Mucosa of gallbladder (tissue), 1 donor: ENCODE measurements around the gene NOXO1. TPM values are rescaled to one million over a fixed set of nuclear protein-coding genes. Genes with fewer than 3 reads are reported as not detected.

ENCODE experiments used
- DNase-seq: peaks from one replicate; pipeline ENCODE4 v3.0.0-alpha.2; 2020; ENCODE audit warnings: low spot score
- total RNA-seq: library from RNA; stranded (reverse); gene quantifications from one replicate; pipeline ENCODE4 v1.2.1, GENCODE V29; 2021
- donor health status: DM: no; HTN: no; CAD: no.

NOXO1 gene, protein sequence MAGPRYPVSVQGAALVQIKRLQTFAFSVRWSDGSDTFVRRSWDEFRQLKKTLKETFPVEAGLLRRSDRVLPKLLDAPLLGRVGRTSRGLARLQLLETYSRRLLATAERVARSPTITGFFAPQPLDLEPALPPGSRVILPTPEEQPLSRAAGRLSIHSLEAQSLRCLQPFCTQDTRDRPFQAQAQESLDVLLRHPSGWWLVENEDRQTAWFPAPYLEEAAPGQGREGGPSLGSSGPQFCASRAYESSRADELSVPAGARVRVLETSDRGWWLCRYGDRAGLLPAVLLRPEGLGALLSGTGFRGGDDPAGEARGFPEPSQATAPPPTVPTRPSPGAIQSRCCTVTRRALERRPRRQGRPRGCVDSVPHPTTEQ
- total RNA-seq, result 2.7 TPM

DNA sequence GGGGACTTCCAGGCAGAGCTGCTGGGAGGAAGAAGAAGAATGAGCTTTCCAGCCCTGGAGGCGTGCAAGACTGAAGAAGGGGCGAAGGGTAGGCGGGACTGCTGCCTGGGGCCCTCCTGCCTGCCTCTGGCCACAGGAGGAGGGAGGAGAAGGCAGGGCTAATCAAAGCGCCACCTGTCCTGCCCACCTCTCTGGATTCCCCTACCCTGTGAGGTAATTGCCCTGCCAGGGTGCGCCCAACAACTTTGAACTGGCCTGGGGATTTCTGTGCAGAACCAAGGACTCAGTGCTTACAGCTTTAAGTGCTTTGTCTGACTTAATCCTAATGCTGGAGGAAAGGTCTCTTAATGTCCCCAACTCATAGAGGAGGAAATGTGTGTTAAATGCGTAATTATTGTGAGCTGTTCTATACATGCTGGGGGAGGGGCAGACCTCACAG lies at the start of gene NOXO1:
NOXO1 (minus strand) TSS at position 72 of the 439 bp plus-strand sequence. CDS start 290 bp downstream, outside the sequence.
- no peak for DNase-seq

DNA sequence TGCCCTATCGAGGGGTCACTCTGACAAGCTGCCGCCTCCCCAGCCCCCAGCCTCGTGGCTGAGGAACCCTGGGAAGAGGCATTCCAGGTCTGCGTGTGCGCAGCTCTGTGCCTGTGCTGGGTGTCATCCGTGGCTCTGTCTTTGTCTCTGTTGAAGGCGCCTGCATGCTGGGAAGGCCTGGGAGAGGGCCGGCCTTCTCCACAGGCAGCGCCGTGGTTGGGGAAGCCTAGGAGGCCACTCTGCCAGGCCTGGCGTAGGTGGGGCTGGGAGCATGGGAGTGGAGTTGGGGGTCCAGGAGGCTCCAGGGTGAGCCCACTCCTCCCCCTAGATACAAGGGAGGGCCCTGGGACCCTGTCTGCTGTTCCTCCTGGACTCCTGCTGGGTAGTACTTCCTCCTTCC lies 48.8 kb upstream of the NOXO1 start:
- DNase-seq, result no peak

DNA sequence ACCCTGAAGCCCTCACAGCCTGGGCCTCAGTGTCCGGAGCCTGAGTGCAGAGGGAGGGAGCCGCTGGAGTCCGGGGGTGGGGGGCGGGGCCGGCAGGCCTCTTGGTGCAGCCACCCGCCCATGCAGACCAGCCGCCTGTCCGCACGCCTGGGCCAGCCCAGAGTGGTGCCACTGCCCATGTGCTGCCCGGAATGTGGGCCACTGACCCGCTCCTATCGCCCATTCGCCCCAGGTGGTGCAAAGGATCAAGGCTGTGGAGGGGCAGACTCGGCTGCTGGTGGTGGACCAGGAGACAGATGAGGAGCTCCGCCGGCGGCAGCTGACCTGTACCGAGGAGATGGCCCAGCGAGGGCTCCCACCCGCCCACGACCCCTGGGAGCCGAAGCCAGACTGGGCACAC lies 48.1 kb upstream of the NOXO1 start:
- no peak for DNase-seq

DNA sequence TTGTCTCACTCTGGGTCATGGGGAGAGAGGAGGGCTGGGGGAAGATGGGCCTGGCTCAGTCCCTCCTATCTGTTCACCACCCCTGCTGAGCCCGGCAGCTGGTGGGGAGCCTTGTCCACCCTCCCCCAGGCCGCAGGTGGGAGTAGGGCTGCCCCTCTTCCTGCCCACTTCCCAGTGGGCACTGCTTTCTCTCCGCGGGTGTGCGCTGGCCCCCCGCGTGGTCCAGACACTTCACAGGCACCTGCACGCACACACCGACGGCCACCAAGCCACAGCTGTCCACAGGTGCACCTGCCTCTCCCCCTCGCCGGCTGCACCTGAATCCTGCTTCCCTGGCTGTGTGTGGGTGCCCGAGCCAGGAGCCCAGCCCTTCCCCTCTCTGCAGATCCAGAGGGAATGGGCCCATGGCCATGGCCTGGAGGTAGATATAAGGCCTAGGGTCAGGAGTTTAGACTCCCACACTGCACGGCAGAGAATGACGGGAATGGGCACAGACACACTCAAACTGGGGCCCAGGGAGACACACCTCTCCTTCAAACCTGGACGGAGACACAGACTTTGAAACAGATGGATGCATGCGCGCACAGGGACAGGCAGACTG lies 47.5 kb upstream of the NOXO1 start:
- DNase-seq, result no peak

DNA sequence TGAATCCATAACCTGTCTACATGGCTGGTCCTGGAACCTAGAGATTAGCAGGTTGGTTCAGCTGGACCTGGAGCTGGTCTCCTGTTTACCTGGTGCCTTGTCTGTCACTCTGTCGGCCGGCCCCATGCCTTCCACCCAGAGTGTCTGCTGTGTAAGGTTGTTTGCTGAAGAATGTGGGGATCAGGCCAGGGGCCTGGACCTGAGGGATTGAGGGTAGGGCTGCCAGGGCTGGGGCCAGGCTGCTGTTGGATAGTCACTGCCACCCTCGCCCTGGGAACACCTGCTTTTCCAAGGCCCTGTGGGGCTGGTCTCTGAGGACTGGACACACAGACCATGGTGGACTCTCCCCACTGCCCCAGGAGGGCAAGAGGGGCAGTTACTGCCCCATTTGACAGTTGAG lies 46.9 kb upstream of the NOXO1 start:
- DNase-seq, result no peak

DNA sequence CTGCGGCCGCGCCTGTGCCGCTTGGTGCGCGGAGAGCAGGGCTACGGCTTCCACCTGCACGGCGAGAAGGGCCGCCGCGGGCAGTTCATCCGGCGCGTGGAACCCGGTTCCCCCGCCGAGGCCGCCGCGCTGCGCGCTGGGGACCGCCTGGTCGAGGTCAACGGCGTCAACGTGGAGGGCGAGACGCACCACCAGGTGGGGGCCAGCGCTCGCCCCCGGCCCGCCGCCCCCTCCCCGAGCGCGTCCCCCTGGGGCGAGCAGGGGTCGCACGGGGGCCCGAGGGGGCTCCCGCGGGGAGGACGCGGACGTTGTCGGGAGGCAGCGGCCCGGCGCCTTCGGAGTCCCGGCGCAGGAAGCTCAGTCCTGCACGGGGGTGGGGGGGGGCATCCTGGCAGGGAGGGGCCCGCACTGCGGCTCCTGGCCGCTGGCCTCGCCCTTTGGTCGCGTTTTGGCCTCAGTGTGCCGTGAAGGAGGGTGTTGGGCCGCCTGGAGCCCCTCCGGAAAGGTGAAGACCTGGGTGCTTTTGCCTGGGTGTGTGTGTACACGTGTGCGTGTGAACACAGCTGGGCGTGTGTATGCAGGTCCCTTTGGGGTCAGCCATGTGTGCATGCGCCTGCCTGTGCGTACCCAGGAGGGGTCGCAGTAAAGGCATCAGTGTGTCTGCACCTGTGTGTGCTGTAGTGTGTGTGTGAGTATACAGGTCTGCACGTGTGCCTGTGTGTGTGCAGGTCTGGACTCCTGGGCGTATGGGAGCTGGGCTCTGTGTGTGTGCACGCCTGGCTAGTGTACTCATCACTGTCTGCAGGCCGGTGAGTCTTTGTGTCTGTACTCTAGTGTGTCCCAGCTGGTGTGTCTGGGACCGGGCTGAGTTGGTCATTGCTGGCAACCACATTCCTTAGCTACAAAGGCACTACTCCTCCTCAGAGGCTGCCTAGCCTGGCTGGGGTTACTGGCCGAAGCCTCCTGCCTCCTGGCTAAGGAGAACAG lies 46.0 kb upstream of the NOXO1 start:
- DNase-seq, result no peak

DNA sequence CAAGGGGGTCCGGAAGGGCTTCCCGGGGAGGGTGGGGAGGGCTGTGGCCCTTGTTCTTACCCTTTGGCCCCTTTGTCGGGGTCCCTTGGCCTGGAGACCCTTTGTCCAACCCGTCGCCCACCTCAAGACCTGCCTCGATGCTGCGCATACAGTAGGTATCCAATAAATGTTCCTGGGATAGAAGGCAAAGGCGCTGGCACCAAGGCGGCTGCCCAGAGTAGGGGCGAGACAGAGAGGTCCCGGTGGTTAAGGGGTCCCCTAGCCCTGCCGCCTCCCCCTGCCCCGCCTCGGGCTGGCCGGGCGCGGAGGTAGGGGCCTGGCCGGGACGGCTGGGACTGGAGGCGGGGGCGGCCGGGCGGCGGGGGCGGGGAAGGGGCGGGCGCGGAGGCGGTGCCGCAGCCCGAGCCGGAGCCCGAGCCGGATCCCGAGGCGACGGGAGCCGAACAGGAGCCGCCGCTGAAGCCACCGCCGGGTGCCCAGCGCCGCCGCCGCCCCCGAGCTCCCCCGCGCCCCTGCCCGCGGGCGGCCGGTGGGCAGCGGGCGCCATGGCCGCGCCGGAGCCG lies 45.3 kb upstream of the NOXO1 start, which contains the start of gene NHERF2:
NHERF2 (plus strand) TSS at position 442 of the 563 bp plus-strand sequence; CDS start at position 546, 104 bp downstream.
- no peak for DNase-seq

DNA sequence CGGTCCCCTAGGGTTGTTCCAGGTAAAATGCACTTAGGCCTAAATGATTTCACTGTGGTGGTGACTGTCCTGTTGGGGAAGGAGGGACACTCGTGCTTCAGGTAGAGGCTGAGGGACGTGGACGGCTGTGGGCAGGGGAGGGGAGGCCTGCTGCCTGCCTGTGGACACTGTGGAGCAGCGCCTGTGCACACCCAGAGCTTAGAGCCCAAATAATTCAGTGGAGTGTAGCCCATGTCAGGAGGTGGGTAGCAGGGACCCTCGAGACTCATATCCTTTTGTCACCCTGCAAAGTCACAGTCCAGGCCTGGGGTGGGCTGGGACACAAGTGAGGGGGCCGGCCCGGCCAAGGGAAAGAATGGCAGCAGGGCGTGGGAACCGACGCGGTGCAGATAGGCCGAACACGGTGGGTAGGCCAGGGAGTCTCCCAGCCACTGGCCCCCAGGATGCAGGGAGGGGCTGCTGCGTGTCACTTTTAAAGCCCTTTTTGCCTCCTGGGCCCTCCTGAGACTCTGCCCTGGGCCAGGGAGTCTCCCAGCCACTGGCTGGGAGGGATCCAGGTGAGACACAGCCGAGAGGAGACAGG lies 44.7 kb upstream of the NOXO1 start:
- no peak for DNase-seq

DNA sequence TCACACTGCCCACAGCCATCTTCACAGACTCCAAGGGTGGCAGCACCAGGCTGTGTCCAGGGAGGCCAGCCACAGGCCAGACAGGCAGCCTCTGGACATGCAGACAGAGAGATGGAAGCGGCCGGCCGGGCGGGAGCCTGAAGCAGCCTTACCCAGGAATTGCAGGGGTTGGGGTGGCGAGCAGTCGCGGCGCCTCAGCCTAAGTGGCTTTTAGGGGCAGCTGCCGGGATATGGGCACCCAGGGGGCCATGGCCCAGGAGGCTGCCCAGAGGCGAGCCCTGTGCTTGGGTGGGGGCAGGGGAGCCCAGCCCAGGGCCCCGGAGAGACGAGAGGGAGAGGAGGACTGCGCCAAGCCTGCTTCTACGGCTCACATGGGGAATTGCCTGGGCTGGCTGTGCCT lies 44.0 kb upstream of the NOXO1 start:
- DNase-seq, result no peak

DNA sequence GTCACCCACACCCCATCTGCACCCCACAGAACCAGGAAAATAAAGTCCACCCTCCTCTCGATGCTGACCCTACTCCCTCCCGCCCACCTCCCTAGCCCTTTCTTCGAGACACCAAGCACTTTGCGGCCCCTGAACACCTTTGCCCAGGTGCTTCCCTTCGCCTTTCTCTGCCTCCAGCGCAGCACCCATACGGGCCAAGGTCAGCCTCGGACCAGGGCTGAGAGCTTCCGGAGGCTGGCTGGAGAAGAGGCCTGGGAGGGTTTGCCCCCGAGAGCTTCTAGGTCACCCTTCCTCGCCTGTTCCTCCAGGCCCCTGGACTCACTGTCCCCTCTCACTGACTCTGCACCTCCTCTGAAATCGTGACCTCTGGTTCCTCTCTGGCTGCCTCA lies 42.8 kb upstream of the NOXO1 start:
- DNase-seq, result no peak

DNA sequence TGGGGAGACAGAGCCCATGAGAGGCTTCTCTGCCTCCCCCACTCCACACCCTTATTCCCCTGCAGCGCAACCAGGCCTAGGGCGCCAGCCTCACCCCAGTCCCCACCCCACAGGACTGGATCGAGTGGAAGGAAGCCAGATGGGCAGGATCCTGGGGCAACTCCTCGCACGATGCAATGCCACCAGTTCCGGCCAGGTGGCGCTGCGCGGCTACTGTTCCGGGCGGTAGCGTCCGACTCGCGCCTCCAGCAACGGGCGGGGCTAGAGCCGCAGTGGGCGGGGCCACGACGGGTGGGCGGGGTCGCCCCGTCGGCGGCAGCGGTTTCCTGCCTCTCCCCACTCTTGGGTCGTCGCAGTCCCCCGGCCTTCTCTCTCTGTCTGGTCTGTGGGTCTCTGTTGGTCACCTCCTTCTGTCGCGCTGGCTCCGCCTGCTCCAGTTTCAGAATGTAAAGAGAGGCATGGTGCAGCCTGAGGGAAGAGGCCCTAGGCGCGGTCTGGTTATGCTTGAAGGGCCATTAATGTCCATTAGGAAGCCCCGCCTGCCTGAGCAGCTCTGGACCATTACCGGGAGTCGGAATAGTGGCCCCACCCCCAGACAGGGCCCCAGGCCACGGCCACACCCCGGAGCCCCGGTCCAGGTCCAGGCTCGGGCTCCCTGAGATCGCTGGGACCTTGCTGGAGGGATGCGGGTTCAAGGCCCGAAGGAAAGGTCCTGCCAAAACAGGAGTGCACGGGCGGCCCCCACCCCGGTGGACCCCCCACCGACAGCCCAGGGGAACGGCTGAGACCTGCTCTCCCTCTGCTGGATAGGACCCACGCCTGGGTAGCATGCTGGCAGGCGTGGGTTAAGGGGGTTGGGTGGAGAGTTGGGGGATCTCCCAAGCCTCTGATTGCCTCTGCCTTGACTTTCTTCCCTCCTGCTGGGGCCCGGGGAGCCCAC lies 42.1 kb upstream of the NOXO1 start:
- DNase-seq, result peak; percentile 96

DNA sequence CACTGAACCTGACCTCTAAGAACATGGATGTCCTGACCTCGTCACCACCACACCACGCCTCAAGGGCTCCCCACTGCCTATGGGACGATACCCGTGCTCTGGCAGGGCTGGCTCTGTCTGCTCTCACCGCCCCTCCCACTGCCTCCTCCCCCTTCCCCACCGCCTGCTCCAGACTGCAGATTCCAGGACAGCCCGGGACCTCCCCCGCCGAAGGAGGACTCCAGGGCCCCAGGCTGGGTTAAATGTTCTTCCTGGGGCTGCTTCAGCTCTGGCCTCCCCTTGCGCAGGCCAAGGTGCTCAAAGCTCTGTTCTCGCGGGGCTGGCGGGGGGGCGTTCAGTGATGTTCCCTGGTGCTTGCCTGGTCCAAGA lies 41.4 kb upstream of the NOXO1 start:
- DNase-seq, result no peak

DNA sequence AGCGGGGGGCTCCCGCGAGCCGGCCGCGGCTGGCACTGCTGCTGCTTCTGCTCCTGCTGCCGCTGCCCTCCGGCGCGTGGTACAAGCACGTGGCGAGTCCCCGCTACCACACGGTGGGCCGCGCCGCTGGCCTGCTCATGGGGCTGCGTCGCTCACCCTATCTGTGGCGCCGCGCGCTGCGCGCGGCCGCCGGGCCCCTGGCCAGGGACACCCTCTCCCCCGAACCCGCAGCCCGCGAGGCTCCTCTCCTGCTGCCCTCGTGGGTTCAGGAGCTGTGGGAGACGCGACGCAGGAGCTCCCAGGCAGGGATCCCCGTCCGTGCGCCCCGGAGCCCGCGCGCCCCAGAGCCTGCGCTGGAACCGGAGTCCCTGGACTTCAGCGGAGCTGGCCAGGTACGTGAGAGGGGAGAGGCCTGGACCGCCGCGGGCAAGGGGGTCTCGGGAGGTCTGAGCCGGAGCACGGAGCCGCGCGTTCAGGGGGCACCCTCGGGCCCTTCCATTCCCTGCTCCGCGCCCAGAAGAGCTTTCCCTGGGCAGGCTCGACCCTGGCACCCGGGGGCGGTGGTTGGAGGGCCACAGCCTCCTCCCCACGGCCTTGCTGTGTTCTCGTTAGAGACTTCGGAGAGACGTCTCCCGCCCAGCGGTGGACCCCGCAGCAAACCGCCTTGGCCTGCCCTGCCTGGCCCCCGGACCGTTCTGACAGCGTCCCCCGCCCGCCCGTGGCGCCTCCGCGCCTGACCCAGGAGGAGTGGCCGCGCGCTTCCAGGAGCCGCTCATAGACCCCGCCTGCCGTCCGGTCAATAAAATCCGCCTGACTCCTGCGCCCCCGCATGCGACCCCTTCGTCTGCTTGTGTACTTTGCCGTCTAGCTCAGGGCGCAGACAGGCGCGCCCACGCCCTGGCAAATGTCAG lies 38.9 kb upstream of the NOXO1 start:
- DNase-seq, result no peak

DNA sequence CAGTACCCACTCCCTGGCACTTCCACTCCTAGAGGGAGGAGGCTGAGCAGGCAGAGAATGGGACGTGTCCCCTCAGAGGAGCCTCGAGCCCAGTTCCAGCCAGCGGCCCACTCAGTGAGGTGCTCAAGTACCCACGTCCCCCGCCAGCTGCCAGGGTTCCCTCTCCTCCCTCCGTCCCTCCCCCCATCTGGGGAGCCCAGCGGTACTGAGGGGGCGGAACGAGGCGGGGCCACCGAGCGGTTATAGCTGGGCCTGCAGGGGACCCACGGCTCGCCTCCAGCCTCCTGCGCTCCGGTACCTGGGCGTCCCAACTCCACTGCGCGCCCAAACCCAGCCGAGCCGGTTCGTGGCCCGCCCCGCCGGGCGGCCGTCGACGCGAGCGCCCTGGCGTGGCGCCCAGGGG lies 38.2 kb upstream of the NOXO1 start, which contains the start of gene NPW:
NPW (plus strand) TSS at position 268 of the 403 bp plus-strand sequence.
- DNase-seq, result no peak

DNA sequence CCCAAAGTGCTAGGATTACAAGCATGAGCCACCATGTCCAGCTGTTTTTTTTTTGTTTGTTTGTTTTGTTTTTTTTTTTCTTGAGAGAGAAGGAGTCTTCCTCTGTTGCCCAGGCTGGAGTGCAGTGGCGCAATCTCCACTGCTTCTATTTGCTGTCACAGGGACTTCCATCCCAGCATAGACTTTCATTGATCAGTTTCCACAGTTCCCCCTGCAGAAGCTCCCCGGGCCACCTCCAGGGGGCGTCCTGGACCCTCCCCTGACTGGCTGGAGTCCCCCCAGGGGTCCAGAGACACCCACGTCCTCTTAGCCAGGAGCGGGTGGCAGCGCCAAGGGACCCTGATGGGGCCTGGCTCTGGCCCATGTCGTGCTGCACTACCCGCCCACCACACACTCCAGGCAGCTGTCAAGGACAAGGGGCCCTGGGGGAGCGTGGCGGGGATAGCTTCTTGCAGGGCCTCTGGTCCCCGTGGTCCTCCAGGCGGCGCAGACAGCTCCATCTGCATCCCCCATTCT lies 35.2 kb upstream of the NOXO1 start:
- DNase-seq, result no peak

DNA sequence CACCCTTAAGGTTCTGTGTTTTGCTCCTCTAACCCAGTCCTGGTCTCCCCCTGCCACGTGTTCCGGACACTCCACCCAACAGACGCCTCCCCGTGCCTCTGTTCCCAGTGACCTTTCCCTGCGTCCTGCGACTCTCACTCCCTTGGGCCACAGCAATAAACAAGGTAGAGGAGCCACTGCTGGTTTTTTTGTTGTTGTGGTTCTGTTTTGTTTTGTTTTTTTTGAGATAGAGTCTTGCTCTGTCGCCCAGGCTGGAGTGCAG lies 34.6 kb upstream of the NOXO1 start:
- DNase-seq, result no peak

DNA sequence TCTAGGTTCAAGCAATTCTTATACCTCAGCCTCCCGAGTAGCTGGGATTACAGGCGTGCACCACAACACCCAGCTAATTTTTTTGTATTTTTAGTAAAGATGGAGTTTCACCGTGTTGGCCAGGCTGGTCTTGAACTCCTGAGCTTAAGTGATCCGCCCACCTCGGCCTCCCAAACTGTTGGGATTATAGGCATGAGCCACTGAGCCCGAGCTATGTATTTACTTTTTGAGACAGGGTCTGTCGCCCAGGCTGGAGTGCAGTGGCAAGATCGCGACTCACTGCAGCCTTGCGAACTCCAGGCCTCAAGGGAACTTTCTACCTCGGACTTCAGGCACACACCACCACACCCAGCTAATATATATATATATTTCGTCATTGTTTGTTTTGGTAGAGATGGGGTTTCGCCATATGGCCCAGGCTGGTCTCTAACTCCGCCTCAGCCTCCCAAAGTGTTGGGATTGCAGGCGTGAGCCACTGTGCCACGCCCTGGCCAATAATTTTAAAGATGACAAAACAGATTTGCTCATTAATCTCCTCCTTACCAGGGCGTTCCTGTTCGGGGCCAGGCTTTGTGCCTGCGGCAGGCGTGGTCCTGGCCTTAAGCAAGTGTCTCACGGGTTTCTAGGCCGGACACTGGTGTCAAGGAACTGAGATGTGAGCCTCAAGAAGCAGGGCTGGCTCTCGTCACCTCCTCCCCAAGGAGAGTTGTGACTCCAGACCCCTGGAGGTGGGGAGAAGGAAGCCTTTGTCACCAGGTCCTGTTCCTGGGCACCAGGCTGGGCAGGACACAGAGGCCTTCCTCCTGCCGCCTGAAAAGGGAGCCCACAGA lies 34.1 kb upstream of the NOXO1 start:
- DNase-seq, result no peak

DNA sequence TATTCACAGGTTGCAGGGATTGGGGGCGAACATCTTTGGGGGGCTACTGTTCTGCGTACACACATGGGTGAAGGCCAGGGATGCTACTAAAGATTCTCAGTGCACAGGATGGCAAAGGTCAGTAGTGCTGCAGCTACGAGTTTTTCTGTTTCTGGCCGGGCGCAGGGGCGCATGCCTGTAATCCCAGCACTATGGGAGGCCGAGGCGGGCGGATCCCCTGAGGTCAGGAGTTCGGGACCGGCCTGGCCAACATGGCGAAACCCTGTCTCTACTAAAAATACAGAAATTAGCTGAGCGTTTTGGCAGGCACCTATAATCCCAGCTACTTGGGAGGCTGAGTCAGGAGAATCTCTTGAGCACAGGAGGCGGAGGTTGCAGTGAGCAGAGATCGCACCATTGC lies 32.3 kb upstream of the NOXO1 start:
- no peak for DNase-seq
